Liver (tissue), 2 donors: ENCODE data around the gene TBC1D22B.

Source experiments
- CTCF ChIP-seq: fragments of 150-350 bp; IDR thresholded peaks from 2 replicates; pipeline ENCODE4 v1.5.1; 2017; ENCODE audit warnings: improper control_type of control experiment, low read depth, low read length; ENCODE audit not compliant: missing input control
- MAX ChIP-seq: IDR thresholded peaks from 2 replicates; pipeline ENCODE4 v1.6.1; 2016; ENCODE audit warnings: antibody characterized with exemption
- TF ChIP-seq, protein P1 (sequence below): IDR thresholded peaks from 2 replicates; pipeline ENCODE4 v1.6.1; 2016; ENCODE audit warnings: antibody characterized with exemption, mild to moderate bottlenecking
- donor health status: healthy.

- no peak for TF ChIP-seq CTCF
- no peak for TF ChIP-seq MAX
- TF ChIP-seq, protein P1, sequence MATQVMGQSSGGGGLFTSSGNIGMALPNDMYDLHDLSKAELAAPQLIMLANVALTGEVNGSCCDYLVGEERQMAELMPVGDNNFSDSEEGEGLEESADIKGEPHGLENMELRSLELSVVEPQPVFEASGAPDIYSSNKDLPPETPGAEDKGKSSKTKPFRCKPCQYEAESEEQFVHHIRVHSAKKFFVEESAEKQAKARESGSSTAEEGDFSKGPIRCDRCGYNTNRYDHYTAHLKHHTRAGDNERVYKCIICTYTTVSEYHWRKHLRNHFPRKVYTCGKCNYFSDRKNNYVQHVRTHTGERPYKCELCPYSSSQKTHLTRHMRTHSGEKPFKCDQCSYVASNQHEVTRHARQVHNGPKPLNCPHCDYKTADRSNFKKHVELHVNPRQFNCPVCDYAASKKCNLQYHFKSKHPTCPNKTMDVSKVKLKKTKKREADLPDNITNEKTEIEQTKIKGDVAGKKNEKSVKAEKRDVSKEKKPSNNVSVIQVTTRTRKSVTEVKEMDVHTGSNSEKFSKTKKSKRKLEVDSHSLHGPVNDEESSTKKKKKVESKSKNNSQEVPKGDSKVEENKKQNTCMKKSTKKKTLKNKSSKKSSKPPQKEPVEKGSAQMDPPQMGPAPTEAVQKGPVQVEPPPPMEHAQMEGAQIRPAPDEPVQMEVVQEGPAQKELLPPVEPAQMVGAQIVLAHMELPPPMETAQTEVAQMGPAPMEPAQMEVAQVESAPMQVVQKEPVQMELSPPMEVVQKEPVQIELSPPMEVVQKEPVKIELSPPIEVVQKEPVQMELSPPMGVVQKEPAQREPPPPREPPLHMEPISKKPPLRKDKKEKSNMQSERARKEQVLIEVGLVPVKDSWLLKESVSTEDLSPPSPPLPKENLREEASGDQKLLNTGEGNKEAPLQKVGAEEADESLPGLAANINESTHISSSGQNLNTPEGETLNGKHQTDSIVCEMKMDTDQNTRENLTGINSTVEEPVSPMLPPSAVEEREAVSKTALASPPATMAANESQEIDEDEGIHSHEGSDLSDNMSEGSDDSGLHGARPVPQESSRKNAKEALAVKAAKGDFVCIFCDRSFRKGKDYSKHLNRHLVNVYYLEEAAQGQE = no peak
These were observed 1.6 kb downstream of the TBC1D22B start for GRCh38 chr6:37259191-37259590.
